ENCODE results near the gene RHOT2.

Gene RHOT2

GRCh38 chr16:632486-633335 lies 35.2 kb upstream of the RHOT2 start:
- in situ Hi-C loops (cut with MboI; ENCODE audit: low sequenced_read_pairs): no loop called here

GRCh38 chr16:633336-634050 lies 34.4 kb upstream of the RHOT2 start:
- in situ Hi-C loops (cut with MboI; ENCODE audit: low sequenced_read_pairs): no loop called here

GRCh38 chr16:634051-634670 lies 33.8 kb upstream of the RHOT2 start:
- in situ Hi-C loops (cut with MboI; ENCODE audit: low sequenced_read_pairs): no loop called here

- in situ Hi-C loops (cut with MboI; ENCODE audit: low sequenced_read_pairs): no loop called here
Observed at GRCh38 chr16:634996-635395, 32.9 kb upstream of the RHOT2 start.

GRCh38 chr16:635573-636205 lies 32.2 kb upstream of the RHOT2 start:
- in situ Hi-C loops (cut with MboI; ENCODE audit: low sequenced_read_pairs): no loop called here

- in situ Hi-C loops (cut with MboI; ENCODE audit: low sequenced_read_pairs): no loop called here
Observed at GRCh38 chr16:636206-637080, 31.5 kb upstream of the RHOT2 start, which contains the start of gene METTL26. TSS of gene METTL26 (minus strand) at chr16:636305. CDS start at chr16:636290, 15 bp downstream.

GRCh38 chr16:637081-638018 lies 30.6 kb upstream of the RHOT2 start:
- in situ Hi-C loops (cut with MboI; ENCODE audit: low sequenced_read_pairs): no loop called here

- in situ Hi-C loops (cut with MboI; ENCODE audit: low sequenced_read_pairs): no loop called here
Observed at GRCh38 chr16:638034-638543, 29.8 kb upstream of the RHOT2 start.

- in situ Hi-C loops (cut with MboI; ENCODE audit: low sequenced_read_pairs): no loop called here
Observed at GRCh38 chr16:638836-639235, 29.1 kb upstream of the RHOT2 start.

- in situ Hi-C loops (cut with MboI; ENCODE audit: low sequenced_read_pairs): no loop called here
Observed at GRCh38 chr16:640614-641013, 27.3 kb upstream of the RHOT2 start.

GRCh38 chr16:641326-642188 lies 26.4 kb upstream of the RHOT2 start, which contains the start of gene MCRIP2:
TSS of gene MCRIP2 (plus strand) at chr16:641828. CDS start at chr16:641992, 164 bp downstream.
- in situ Hi-C loops (cut with MboI; ENCODE audit: low sequenced_read_pairs): no loop called here

- in situ Hi-C loops (cut with MboI; ENCODE audit: low sequenced_read_pairs): no loop called here
Observed at GRCh38 chr16:642189-643049, 25.5 kb upstream of the RHOT2 start.

GRCh38 chr16:643050-643368 lies 24.9 kb upstream of the RHOT2 start:
- in situ Hi-C loops (cut with MboI; ENCODE audit: low sequenced_read_pairs): no loop called here

- in situ Hi-C loops (cut with MboI; ENCODE audit: low sequenced_read_pairs): no loop called here
Observed at GRCh38 chr16:644556-644955, 23.4 kb upstream of the RHOT2 start.

- in situ Hi-C loops (cut with MboI; ENCODE audit: low sequenced_read_pairs): no loop called here
Observed at GRCh38 chr16:645852-646678, 21.9 kb upstream of the RHOT2 start.

- in situ Hi-C loops (cut with MboI; ENCODE audit: low sequenced_read_pairs): no loop called here
Observed at GRCh38 chr16:646679-647172, 21.2 kb upstream of the RHOT2 start.
